CD4-positive, CD25-positive, alpha-beta regulatory T cell (primary cell): Measurements from ENCODE around the gene SEPTIN12. TPM values are rescaled to one million over a fixed set of nuclear protein-coding genes. Genes with fewer than 3 reads are reported as not detected.

Source experiments
- ATAC-seq, 2 donors: fragments of 150-1000 bp; cut with Tn5 transposase; one replicate each; pipeline ENCODE4 v1.10.0; 2021; ENCODE audit warnings: low read depth in 2 of 2, moderate number of reproducible peaks in 2 of 2, moderate library complexity in 1 of 2
- DNase-seq, 3 donors: peaks; one replicate each; pipeline versions ENCODE4 v3.0.0 to v3.0.0-alpha.2; 2012 to 2022; ENCODE audit warnings: mixed read lengths in 1 of 3
- H3K27ac ChIP-seq: one replicate; pipeline ENCODE4 v1.7.0; 2013; ENCODE audit warnings: mild to moderate bottlenecking, low read length; ENCODE audit not compliant: insufficient read depth, poor library complexity, severe bottlenecking
- H3K27me3 ChIP-seq: one replicate; pipeline ENCODE4 v1.7.0; 2013; ENCODE audit warnings: low read length; ENCODE audit not compliant: control insufficient read depth, insufficient read depth
- H3K36me3 ChIP-seq: one replicate; pipeline ENCODE4 v1.7.0; 2013; ENCODE audit warnings: mild to moderate bottlenecking, low read length, moderate library complexity; ENCODE audit not compliant: control insufficient read depth, insufficient read depth
- H3K4me1 ChIP-seq: 2 replicates; pipeline ENCODE4 v1.7.0; 2013; ENCODE audit warnings: mild to moderate bottlenecking, low read length; ENCODE audit not compliant: insufficient read depth, control insufficient read depth, poor library complexity, severe bottlenecking
- H3K4me3 ChIP-seq: one replicate; pipeline ENCODE4 v1.7.0; 2013; ENCODE audit warnings: low read depth, mild to moderate bottlenecking, low read length, moderate library complexity
- H3K9me3 ChIP-seq, 2 experiments: 1 replicate in 1 of 2; 2 replicates in 1 of 2; pipeline ENCODE4 v1.7.0; 2013; ENCODE audit warnings: low read length in 2 of 2, mild to moderate bottlenecking in 1 of 2, moderate library complexity in 1 of 2; ENCODE audit not compliant: control insufficient read depth in 2 of 2
- H3K27ac Mint-ChIP-seq, 3 donors: one replicate each; pipeline ENCODE4 v1.8.0; 2020 to 2022; ENCODE audit warnings: mild to moderate bottlenecking in 3 of 3, mixed read lengths in 3 of 3, moderate library complexity in 2 of 3
- H3K27me3 Mint-ChIP-seq: one replicate; pipeline ENCODE4 v1.8.0; 2022; ENCODE audit warnings: mild to moderate bottlenecking, mixed read lengths
- H3K36me3 Mint-ChIP-seq: one replicate; pipeline ENCODE4 v1.8.0; 2020; ENCODE audit warnings: mixed read lengths
- H3K4me1 Mint-ChIP-seq, 4 donors: one replicate each; pipeline ENCODE4 v1.8.0; 2020 to 2022; ENCODE audit warnings: mixed read lengths in 4 of 4, mild to moderate bottlenecking in 1 of 4
- H3K4me3 Mint-ChIP-seq, 4 donors: one replicate each; pipeline ENCODE4 v1.8.0; 2020 to 2022; ENCODE audit warnings: mild to moderate bottlenecking in 4 of 4, mixed read lengths in 4 of 4, moderate library complexity in 3 of 4
- H3K9me3 Mint-ChIP-seq, 7 donors: one replicate each; pipeline ENCODE4 v1.8.0; 2020 to 2022; ENCODE audit warnings: mixed read lengths in 7 of 7, mild to moderate bottlenecking in 3 of 7, moderate library complexity in 2 of 7
- polyA plus RNA-seq, 4 donors: library from polyadenylated mRNA; unstranded; fragments of 300-500 nt; fragmentation: Illumina TruSeq; gene quantifications; one replicate each; pipeline ENCODE4 v1.2.3, GENCODE V29; 2021
- total RNA-seq: library from RNA; stranded (reverse); gene quantifications from one replicate; pipeline ENCODE4 v1.2.3, GENCODE V29; 2022

Gene SEPTIN12
- total and polyA plus RNA-seq, 5 donors from 2014 or later, result 0.27 TPM; not detected in 4

- Mint-ChIP-seq H3K9me3 (no peaks in the 10 kb centered on the region), H3K36me3 (peaks cover 16% of the 10 kb centered on the region), H3K27ac (peak overlapping the region in 1 of 3 donors; percentile 37), H3K4me1 (peaks cover 8 to 10% (median 9%) of the 10 kb centered on the region in 4 donors), H3K4me3 (peak overlapping the region in 1 of 4 donors; percentile 68), H3K27me3 (no peaks in the 10 kb centered on the region)
- Histone ChIP-seq H3K27me3 (no peaks in the 10 kb centered on the region), H3K36me3 (peaks cover 19% of the 10 kb centered on the region), H3K9me3 (no peaks in the 10 kb centered on the region), H3K4me1 (peaks cover 6% of the 10 kb centered on the region), H3K27ac (no peak overlapping the region), H3K4me3 (no peak overlapping the region)
- no peak for ATAC-seq
- no peak for DNase-seq
These were observed 59.5 kb downstream of the SEPTIN12 start for GRCh38 chr16:4728676-4729075.

Other genes with a start within 250 kb of the SEPTIN12 start
- gene CDIP1, start 249.6 kb downstream of the SEPTIN12 start, total RNA-seq, result 29.8 TPM
- gene CDIP1, start 249.6 kb downstream of the SEPTIN12 start, polyA plus RNA-seq, result 10 to 100 TPM; 16.4 to 29.6 (median 20.8) TPM
- 0.17 TPM for gene C16orf96, start 232.0 kb downstream of the SEPTIN12 start, total RNA-seq
- not detected for gene C16orf96, start 232.0 kb downstream of the SEPTIN12 start, polyA plus RNA-seq
- gene UBALD1, start 173.5 kb downstream of the SEPTIN12 start, total RNA-seq, result 53.7 TPM
- 1 to 10 TPM; 5.1 to 7.3 (median 5.4) TPM for gene UBALD1, start 173.5 kb downstream of the SEPTIN12 start, polyA plus RNA-seq
- 78.2 TPM for gene MGRN1, start 163.5 kb downstream of the SEPTIN12 start, total RNA-seq
- 1 to 10 TPM; 2.5 to 4.7 (median 4.4) TPM for gene MGRN1, start 163.5 kb downstream of the SEPTIN12 start, polyA plus RNA-seq
- gene NUDT16L1, start 94.8 kb downstream of the SEPTIN12 start, total RNA-seq, result 43.7 TPM
- 100 to 1,000 TPM in 1 of 4 donors, 10 to 100 TPM in 3; 77.8 to 110 (median 91.5) TPM for gene NUDT16L1, start 94.8 kb downstream of the SEPTIN12 start, polyA plus RNA-seq
- 20.4 TPM for gene ANKS3, start 54.1 kb downstream of the SEPTIN12 start, total RNA-seq
- gene ANKS3, start 54.1 kb downstream of the SEPTIN12 start, polyA plus RNA-seq, result 1 to 10 TPM; 1.4 to 4.0 (median 2.5) TPM
- not detected for gene DNAAF8, start 53.8 kb downstream of the SEPTIN12 start, total RNA-seq
- under 1 TPM in 1 of 4 donors, not detected in 3; 0.06 TPM for gene DNAAF8, start 53.8 kb downstream of the SEPTIN12 start, polyA plus RNA-seq
- gene ZNF500, start 21.2 kb downstream of the SEPTIN12 start, total RNA-seq, result 12.3 TPM
- 10 to 100 TPM in 2 of 4 donors, 1 to 10 TPM in 2; 4.5 to 16.9 (median 12.1) TPM for gene ZNF500, start 21.2 kb downstream of the SEPTIN12 start, polyA plus RNA-seq
- gene SMIM22, start 7.0 kb upstream of the SEPTIN12 start, total RNA-seq, result not detected
- not detected for gene SMIM22, start 7.0 kb upstream of the SEPTIN12 start, polyA plus RNA-seq
- 15.9 TPM for gene ROGDI, start 14.3 kb upstream of the SEPTIN12 start, total RNA-seq
- gene ROGDI, start 14.3 kb upstream of the SEPTIN12 start, polyA plus RNA-seq, result 1 to 10 TPM; 4.6 to 8.2 (median 7.0) TPM
- gene GLYR1, start 58.9 kb upstream of the SEPTIN12 start, total RNA-seq, result 114 TPM
- gene GLYR1, start 58.9 kb upstream of the SEPTIN12 start, polyA plus RNA-seq, result 10 to 100 TPM; 29.4 to 38.6 (median 33.2) TPM
- gene UBN1, start 59.1 kb upstream of the SEPTIN12 start, total RNA-seq, result 65.3 TPM
- 10 to 100 TPM; 10.8 to 12.8 (median 11.2) TPM for gene UBN1, start 59.1 kb upstream of the SEPTIN12 start, polyA plus RNA-seq
- not detected for gene PPL, start 148.8 kb upstream of the SEPTIN12 start, total RNA-seq
- gene PPL, start 148.8 kb upstream of the SEPTIN12 start, polyA plus RNA-seq, result under 1 TPM in 3 of 4 donors, not detected in 1; 0.11 to 0.19 (median 0.14) TPM
- gene SEC14L5, start 170.0 kb upstream of the SEPTIN12 start, total RNA-seq, result 1.5 TPM
- not detected for gene SEC14L5, start 170.0 kb upstream of the SEPTIN12 start, polyA plus RNA-seq
- 23.7 TPM for gene NAGPA, start 245.6 kb upstream of the SEPTIN12 start, total RNA-seq
- 10 to 100 TPM; 30.2 to 37.5 (median 33.6) TPM for gene NAGPA, start 245.6 kb upstream of the SEPTIN12 start, polyA plus RNA-seq